ENCODE data around the gene PLS3. TPM values are rescaled to one million over a fixed set of nuclear protein-coding genes. Genes with fewer than 3 reads are reported as not detected.

PLS3 gene
- total and polyA plus RNA-seq, 12 donors: 18.7 to 132 (median 50.3) TPM

DNA sequence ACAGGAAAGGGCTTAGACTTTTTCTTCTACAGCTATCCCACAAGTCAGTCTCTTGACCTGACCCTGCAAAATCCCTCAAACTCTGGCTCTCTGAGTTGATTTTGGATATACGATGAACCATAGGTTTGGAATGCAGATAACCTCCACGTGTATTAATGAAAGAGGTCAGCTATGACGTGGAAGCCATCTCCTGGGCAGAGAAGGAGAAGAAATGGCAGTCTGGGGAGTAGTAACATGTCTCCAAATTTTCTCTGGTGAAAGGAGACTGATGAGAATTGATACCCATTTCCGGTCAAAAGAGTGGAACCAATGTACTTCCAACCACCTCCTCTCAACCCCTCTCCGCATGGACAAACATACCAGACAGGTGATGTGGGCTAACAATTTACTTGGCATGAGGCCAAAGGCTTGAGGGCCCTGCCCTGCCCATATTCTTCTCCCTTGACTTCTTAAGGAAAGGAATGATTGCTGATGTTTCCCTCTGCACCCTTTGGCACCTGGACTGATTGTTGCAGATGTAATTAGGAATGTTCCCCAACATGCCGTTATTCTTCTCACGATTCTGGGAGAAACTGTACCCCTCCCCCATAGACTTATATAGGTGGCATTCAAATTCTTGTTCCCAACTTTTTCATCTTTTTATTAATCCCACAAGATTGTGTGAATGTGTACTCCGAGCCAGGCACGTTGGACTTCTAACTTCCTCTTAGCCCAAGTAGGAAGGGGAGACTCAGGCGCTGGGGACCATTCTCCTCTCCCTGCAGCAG lies 580 bp upstream of the PLS3 start:
- Histone ChIP-seq H3K27ac (peak overlapping the region in 3 of 5 donors; percentile 65 to 82 (median 74)), H3K27me3 (peaks cover 28% of the 10 kb centered on the region), H3K9me3 (replicated peaks in 1 of 3) (no peaks in the 10 kb centered on the region), H3K4me3 (peak overlapping the region in 1 of 4 donors; percentile 63), H3K4me1 (replicated peaks in 1 of 2) (no peaks in the 10 kb centered on the region), H3K36me3 (replicated peaks in 1 of 2) (no peaks in the 10 kb centered on the region)
- 28 to 47% (median 38%) methylated on average over 9 to 10 of the region's 10 CpGs for WGBS, 4 donors
- intact Hi-C loops (cut with DNase I): loop anchor here in 1 of 2 donors (10.0 kb wide), 1 partner anchor 226 kb away; no protein-coding TSS in a partner anchor
- no peak for DNase-seq
- TF ChIP-seq POLR2A (IDR thresholded peaks at IDR 0.05): no peak
- TF ChIP-seq, protein P1, sequence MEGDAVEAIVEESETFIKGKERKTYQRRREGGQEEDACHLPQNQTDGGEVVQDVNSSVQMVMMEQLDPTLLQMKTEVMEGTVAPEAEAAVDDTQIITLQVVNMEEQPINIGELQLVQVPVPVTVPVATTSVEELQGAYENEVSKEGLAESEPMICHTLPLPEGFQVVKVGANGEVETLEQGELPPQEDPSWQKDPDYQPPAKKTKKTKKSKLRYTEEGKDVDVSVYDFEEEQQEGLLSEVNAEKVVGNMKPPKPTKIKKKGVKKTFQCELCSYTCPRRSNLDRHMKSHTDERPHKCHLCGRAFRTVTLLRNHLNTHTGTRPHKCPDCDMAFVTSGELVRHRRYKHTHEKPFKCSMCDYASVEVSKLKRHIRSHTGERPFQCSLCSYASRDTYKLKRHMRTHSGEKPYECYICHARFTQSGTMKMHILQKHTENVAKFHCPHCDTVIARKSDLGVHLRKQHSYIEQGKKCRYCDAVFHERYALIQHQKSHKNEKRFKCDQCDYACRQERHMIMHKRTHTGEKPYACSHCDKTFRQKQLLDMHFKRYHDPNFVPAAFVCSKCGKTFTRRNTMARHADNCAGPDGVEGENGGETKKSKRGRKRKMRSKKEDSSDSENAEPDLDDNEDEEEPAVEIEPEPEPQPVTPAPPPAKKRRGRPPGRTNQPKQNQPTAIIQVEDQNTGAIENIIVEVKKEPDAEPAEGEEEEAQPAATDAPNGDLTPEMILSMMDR (IDR thresholded peaks at IDR 0.05): no peak

DNA sequence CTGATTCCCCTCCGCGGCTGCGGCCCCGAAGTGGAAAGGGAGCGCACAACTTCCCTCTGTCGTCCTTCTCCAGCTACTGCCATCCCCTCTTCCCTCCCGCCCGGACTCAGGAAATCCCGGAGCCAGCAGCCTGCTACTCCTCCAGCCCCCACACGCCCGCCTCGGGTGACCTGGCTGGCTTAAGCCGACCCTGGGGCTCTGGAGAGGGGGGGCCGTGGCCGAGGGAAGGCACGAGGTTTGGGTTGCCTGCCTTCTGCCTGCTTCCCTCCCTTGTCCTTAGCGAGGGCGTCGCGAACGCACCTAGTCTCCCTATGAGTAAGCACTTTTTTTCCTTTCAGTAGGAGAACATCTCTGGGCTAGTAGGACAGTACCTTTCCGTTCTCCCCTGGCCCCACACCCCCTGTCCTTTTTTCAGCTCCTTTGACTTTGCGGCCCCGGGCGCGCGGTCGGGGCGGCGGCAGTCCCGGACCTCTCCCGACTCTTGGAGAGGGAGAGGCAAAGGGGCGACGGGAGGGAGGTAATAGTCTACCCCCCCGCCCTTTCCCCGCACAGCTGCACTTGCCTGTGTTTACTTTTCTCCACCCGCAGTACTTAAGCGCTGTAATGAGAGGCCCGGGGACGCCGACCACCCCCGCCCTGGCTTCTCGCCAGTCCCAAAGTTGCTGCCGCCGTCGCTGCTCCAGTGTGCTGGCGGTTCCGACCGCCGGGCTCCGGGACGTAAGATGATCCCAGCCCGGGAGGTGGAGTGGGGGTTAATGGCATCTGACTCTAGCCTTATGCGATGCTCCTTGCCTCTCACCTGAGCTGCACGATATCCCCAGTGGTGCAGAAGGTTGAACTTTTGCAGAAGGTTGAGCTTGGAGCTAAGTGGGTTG lies 868 bp downstream of the PLS3 start:
- intact Hi-C loops (cut with DNase I): loop anchor here in 1 of 2 donors (10.0 kb wide), 1 partner anchor 227 kb away; no protein-coding TSS in a partner anchor
- Histone ChIP-seq H3K36me3 (replicated peaks in 1 of 2) (no peaks in the 10 kb centered on the region), H3K4me1 (replicated peaks in 1 of 2) (no peaks in the 10 kb centered on the region), H3K4me3 (peak overlapping the region; percentile 3 to 63 (median 40)), H3K27me3 (peaks cover 28% of the 10 kb centered on the region), H3K9me3 (replicated peaks in 1 of 3) (no peaks in the 10 kb centered on the region), H3K27ac (peak overlapping the region; percentile 56 to 82 (median 65))
- TF ChIP-seq POLR2A (IDR thresholded peaks at IDR 0.05): peak in 1 of 2 donors; percentile 32
- TF ChIP-seq, protein P1 (IDR thresholded peaks at IDR 0.05): no peak
- 0 to 5% (median 2%) methylated on average over 10 to 55 of the region's 55 CpGs for WGBS, 4 donors
- DNase-seq: peak; percentile 39 to 60 (median 54)

DNA sequence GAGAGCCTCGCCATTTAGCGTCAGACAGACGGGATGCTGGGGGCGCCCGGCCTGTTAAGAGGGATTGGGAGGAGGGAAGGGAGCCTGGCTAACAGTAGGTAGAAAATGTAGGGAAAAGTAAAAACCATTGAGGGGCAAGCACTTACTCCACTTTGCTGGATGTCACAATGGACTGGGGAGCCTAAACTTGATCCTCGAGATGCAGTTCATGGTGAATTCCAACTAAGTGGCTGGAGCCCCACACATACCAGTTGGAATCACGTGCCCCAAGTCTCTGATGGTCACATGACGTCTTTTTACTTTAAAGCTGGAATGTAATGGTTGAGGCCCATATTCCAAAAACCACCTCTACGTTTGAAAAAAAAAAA lies 1.5 kb downstream of the PLS3 start:
- peak overlapping the region in 2 of 4 donors; percentile 49 to 63 for H3K4me3 ChIP-seq
- H3K9me3 ChIP-seq (replicated peaks in 1 of 3): no peaks in the 10 kb centered on the region
- 13 to 36% (median 20%) methylated on average over 8 to 9 of the region's 9 CpGs for WGBS, 4 donors
- DNase-seq: no peak
- peaks cover 28% of the 10 kb centered on the region for H3K27me3 ChIP-seq
- TF ChIP-seq, protein P1 (IDR thresholded peaks at IDR 0.05): no peak
- no peak for TF ChIP-seq POLR2A (IDR thresholded peaks at IDR 0.05)
- intact Hi-C loops (cut with DNase I): loop anchor here in 1 of 2 donors (10.0 kb wide), 1 partner anchor 228 kb away; no protein-coding TSS in a partner anchor
- H3K4me1 ChIP-seq (replicated peaks in 1 of 2): no peaks in the 10 kb centered on the region
- H3K36me3 ChIP-seq (replicated peaks in 1 of 2): no peaks in the 10 kb centered on the region
- H3K27ac ChIP-seq: peak overlapping the region in 3 of 5 donors; percentile 65 to 82 (median 74)

DNA sequence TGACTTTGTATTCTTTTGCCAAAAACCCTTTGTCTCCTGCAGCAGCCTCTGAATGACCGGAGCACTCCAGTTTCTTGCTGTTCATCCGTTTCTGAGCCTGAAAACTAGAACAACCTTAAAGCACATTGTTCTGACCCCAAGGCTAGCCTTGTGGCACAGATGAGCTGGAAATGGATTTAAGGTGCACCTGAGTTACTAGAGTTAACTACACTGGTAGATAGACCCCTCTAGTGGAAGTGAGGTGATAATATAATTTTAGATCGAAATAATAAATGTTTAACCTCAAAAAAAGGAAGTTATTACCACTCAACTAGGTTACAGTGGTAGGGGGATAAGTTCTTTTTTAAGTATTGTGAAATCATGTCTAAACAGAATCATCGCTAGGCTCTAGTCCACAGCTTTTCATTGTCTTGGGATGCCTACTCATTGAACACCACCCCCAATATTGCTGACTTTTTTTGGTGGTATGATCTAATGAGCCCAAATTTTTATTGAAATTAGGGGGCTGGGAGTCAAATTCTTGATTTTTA lies 2.7 kb downstream of the PLS3 start:
- TF ChIP-seq, protein P1 (IDR thresholded peaks at IDR 0.05): no peak
- no peak for TF ChIP-seq POLR2A (IDR thresholded peaks at IDR 0.05)
- DNase-seq: no peak
- Histone ChIP-seq H3K36me3 (replicated peaks in 1 of 2) (no peaks in the 10 kb centered on the region), H3K27me3 (peaks cover 19% of the 10 kb centered on the region), H3K4me3 (no peak overlapping the region), H3K27ac (peak overlapping the region in 1 of 5 donors; percentile 74), H3K9me3 (replicated peaks in 1 of 3) (no peaks in the 10 kb centered on the region), H3K4me1 (replicated peaks in 1 of 2) (no peaks in the 10 kb centered on the region)
- intact Hi-C loops (cut with DNase I): loop anchor here in 1 of 2 donors (10.0 kb wide), 1 partner anchor 229 kb away; no protein-coding TSS in a partner anchor
- WGBS, 4 donors: 52 to 57% (median 56%) methylated on average over 4 of the region's 4 CpGs
